PC-9 (cell line): ENCODE measurements around the gene SASH3. TPM values are rescaled to one million over a fixed set of nuclear protein-coding genes. Genes with fewer than 3 reads are reported as not detected.

Experiments
- BruUV-seq: library from RNA; stranded (reverse); fragments of 400-500 nt; replicated peaks from 2 replicates; lab custom pipeline; 2021; lab: Mats Ljungman, UMichigan
- CTCF ChIA-PET: fragments of 300-600 bp; sonication (Branson Sonifier 250); formaldehyde crosslinking; loops from one replicate; lab custom pipeline; 2022; ENCODE audit warnings: antibody characterized with exemption; lab: Charles Lee
- POLR2A ChIA-PET: fragments of 300-600 bp; sonication (Branson Sonifier 250); formaldehyde crosslinking; loops from one replicate; lab custom pipeline; 2022; ENCODE audit warnings: antibody characterized with exemption; ENCODE audit not compliant: unreplicated experiment; lab: Charles Lee
- DNase-seq, 2 experiments: peaks; one replicate each; pipeline versions ENCODE4 v3.0.0 to v3.0.0-alpha.2; 2015 to 2022; ENCODE audit warnings: mixed read lengths in 1 of 2
- H2AFZ ChIP-seq: fragments of 200-600 bp; sonication (generic); 2 replicates; pipeline ENCODE4 v1.8.1; 2017; ENCODE audit warnings: antibody characterized with exemption
- H3F3A ChIP-seq: fragments of 200-600 bp; sonication (generic); 2 replicates; pipeline ENCODE4 v1.8.1; 2017; ENCODE audit warnings: antibody characterized with exemption, mild to moderate bottlenecking, low read depth; ENCODE audit not compliant: insufficient read depth
- H3K27ac ChIP-seq: fragments of 200-600 bp; sonication (generic); 2 replicates; pipeline ENCODE4 v1.6.1; 2016; ENCODE audit warnings: mixed run types
- H3K27me3 ChIP-seq: fragments of 200-600 bp; sonication (generic); 2 replicates; pipeline ENCODE4 v1.6.1; 2016; ENCODE audit warnings: low read depth, mixed run types; ENCODE audit not compliant: insufficient read depth
- H3K36me3 ChIP-seq: fragments of 200-600 bp; sonication (generic); 2 replicates; pipeline ENCODE4 v1.6.1; 2016; ENCODE audit warnings: low read depth, mixed run types
- H3K4me1 ChIP-seq: fragments of 200-600 bp; sonication (generic); replicated peaks from 2 replicates; pipeline ENCODE4 v1.6.1; 2016; ENCODE audit warnings: mixed run types; ENCODE audit not compliant: insufficient read depth
- H3K4me2 ChIP-seq: fragments of 200-600 bp; sonication (generic); 2 replicates; pipeline ENCODE4 v1.6.1; 2017; ENCODE audit warnings: mixed run types
- H3K4me3 ChIP-seq: fragments of 200-600 bp; sonication (generic); 2 replicates; pipeline ENCODE4 v1.6.1; 2016; ENCODE audit warnings: mixed run types
- H3K79me2 ChIP-seq: fragments of 200-600 bp; sonication (generic); 2 replicates; pipeline ENCODE4 v1.6.1; 2017; ENCODE audit warnings: low read depth, mixed run types
- H3K9me2 ChIP-seq: fragments of 200-600 bp; sonication (generic); 2 replicates; pipeline ENCODE4 v1.8.1; 2017; ENCODE audit warnings: mild to moderate bottlenecking; ENCODE audit not compliant: insufficient read depth
- H3K9me3 ChIP-seq: fragments of 200-600 bp; sonication (generic); 2 replicates; pipeline ENCODE4 v1.8.1; 2016; ENCODE audit warnings: low read depth; ENCODE audit not compliant: insufficient read depth
- H4K20me1 ChIP-seq: fragments of 200-600 bp; sonication (generic); 2 replicates; pipeline ENCODE4 v1.8.1; 2017; ENCODE audit not compliant: insufficient read depth
- CTCF ChIP-seq: fragments of 200-600 bp; sonication (generic); conservative IDR thresholded peaks from 2 replicates; pipeline ENCODE4 v1.6.1; 2017; ENCODE audit warnings: mixed run types, antibody characterized with exemption, mild to moderate bottlenecking, moderate library complexity
- EZH2 ChIP-seq: fragments of 200-600 bp; sonication (generic); IDR thresholded peaks from 2 replicates; pipeline ENCODE4 v1.8.0; 2017; ENCODE audit warnings: antibody characterized with exemption, low read depth
- intact Hi-C: fragments of 100-400 bp; cut with micrococcal nuclease; formaldehyde crosslinking; loops from one replicate; pipeline ENCODE4 v1.10.0; 2022; ENCODE audit not compliant: unreplicated experiment
- total RNA-seq: library from RNA; stranded (reverse); gene quantifications from 2 replicates; pipeline ENCODE4 v1.2.3, GENCODE V29; 2021

Gene SASH3
- total RNA-seq, 1 experiment from 2014 or later: not detected

GRCh38 chrX:129798888-129799287 lies 19.1 kb downstream of the SASH3 start:
- Histone ChIP-seq H3K36me3 (0 out of 2 replicates have a peak, but pooled peaks cover under 1% of the 10 kb centered on the region), H3K4me3 (no peak overlapping the region), H3K4me1 (no peaks in the 10 kb centered on the region), H3K27ac (no peak overlapping the region), H3K9me3 (no peaks in the 10 kb centered on the region), H3F3A (0 out of 2 replicates have a peak, but pooled peaks cover 8% of the 10 kb centered on the region), H3K9me2 (no peaks in the 10 kb centered on the region), H3K27me3 (no peaks in the 10 kb centered on the region), H4K20me1 (no peaks in the 10 kb centered on the region), H3K79me2 (no peaks in the 10 kb centered on the region), H3K4me2 (no peak overlapping the region), H2AFZ (no peak overlapping the region)
- intact Hi-C loops: no loop called here
- ChIA-PET CTCF (no interaction called here), POLR2A (no interaction called here)
- DNase-seq: no peak
- no peak for TF ChIP-seq EZH2
- TF ChIP-seq CTCF: no peak
- no TSS peak for BruUV-seq

- Histone ChIP-seq H3K79me2 (no peaks in the 10 kb centered on the region), H2AFZ (no peak overlapping the region), H3K4me1 (no peaks in the 10 kb centered on the region), H3K9me2 (no peaks in the 10 kb centered on the region), H4K20me1 (no peaks in the 10 kb centered on the region), H3K27me3 (no peaks in the 10 kb centered on the region), H3K36me3 (peaks cover 9% of the 10 kb centered on the region; the same call in 1 of the 2 replicates), H3K9me3 (no peaks in the 10 kb centered on the region), H3K27ac (no peak overlapping the region), H3K4me3 (no peak overlapping the region), H3K4me2 (no peak overlapping the region), H3F3A (0 out of 2 replicates have a peak, but pooled peaks cover 8% of the 10 kb centered on the region)
- TF ChIP-seq CTCF (no peak), EZH2 (no peak)
- POLR2A ChIA-PET: no interaction called here
- CTCF ChIA-PET: no interaction called here
- no peak for DNase-seq
- BruUV-seq: no TSS peak
- intact Hi-C loops: no loop called here
Measured at GRCh38 chrX:129800186-129800585, 20.4 kb downstream of the SASH3 start.

- POLR2A ChIA-PET: no interaction called here
- Histone ChIP-seq H3K9me3 (no peaks in the 10 kb centered on the region), H3K4me3 (no peak overlapping the region), H4K20me1 (no peaks in the 10 kb centered on the region), H3K9me2 (no peaks in the 10 kb centered on the region), H3K4me1 (no peaks in the 10 kb centered on the region), H3K4me2 (no peak overlapping the region), H2AFZ (no peak overlapping the region), H3K27me3 (no peaks in the 10 kb centered on the region), H3F3A (no peaks in the 10 kb centered on the region), H3K36me3 (peaks cover 21% of the 10 kb centered on the region; the same call in 1 of the 2 replicates), H3K79me2 (no peaks in the 10 kb centered on the region), H3K27ac (no peak overlapping the region)
- DNase-seq: no peak
- CTCF ChIA-PET: interaction anchor here (0.6 to 0.7 kb wide), 2 partner anchors 205 to 1460 kb away, joined by 3 to 4 read pairs; no protein-coding TSS in a partner anchor
- intact Hi-C loops: no loop called here
- TF ChIP-seq CTCF (no peak), EZH2 (no peak)
- BruUV-seq: no TSS peak
Measured at GRCh38 chrX:129802863-129803262, 23.1 kb downstream of the SASH3 start.
